Right lobe of liver (tissue), 4 donors: ENCODE measurements around the gene FXR2.

Experiments used
- POLR2A ChIP-seq: fragments of 450-650 bp; IDR thresholded peaks from one replicate; pipeline ENCODE4 v1.6.1; 2017; ENCODE audit warnings: antibody characterized with exemption, mild to moderate bottlenecking
- TF ChIP-seq, protein P1 (sequence below), 4 donors: fragments of 200-600 bp in 3 of 4; fragments of 450-650 bp in 1 of 4; IDR thresholded peaks; one replicate each; pipeline versions ENCODE4 v1.5.1 to v1.8.0; 2016 to 2022; ENCODE audit warnings: antibody characterized with exemption in 4 of 4, mild to moderate bottlenecking in 2 of 4
- donor health status: DM: no; HTN: no; CAD: no.
- donor health status: DM: no; HTN: no; CAD: no.
- donor health status: DM: no; HTN: yes; CAD: no.

- TF ChIP-seq, protein P1, sequence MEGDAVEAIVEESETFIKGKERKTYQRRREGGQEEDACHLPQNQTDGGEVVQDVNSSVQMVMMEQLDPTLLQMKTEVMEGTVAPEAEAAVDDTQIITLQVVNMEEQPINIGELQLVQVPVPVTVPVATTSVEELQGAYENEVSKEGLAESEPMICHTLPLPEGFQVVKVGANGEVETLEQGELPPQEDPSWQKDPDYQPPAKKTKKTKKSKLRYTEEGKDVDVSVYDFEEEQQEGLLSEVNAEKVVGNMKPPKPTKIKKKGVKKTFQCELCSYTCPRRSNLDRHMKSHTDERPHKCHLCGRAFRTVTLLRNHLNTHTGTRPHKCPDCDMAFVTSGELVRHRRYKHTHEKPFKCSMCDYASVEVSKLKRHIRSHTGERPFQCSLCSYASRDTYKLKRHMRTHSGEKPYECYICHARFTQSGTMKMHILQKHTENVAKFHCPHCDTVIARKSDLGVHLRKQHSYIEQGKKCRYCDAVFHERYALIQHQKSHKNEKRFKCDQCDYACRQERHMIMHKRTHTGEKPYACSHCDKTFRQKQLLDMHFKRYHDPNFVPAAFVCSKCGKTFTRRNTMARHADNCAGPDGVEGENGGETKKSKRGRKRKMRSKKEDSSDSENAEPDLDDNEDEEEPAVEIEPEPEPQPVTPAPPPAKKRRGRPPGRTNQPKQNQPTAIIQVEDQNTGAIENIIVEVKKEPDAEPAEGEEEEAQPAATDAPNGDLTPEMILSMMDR (IDR thresholded peaks at IDR 0.05): no peak
- no peak for TF ChIP-seq POLR2A
Observed at GRCh38 chr17:7569571-7569970, 45.1 kb downstream of the FXR2 start.
